Measurements from ENCODE around the gene OR2T34. TPM values are rescaled to one million over a fixed set of nuclear protein-coding genes. Genes with fewer than 3 reads are reported as not detected.
"Not testable (repeated sequence)": the region's sequence is repeated elsewhere in the genome, so short reads cannot be mapped to it uniquely, and the experiment has no call there.

The OR2T34 gene
- total RNA-seq, 4 donors from 2014 or later, result not detected

- no peak overlapping the region for H3K4me3 ChIP-seq
- no peaks in the 10 kb centered on the region for H3K9me3 ChIP-seq
- no peak overlapping the region for H3K27ac ChIP-seq
- no peaks in the 10 kb centered on the region for H3K4me1 ChIP-seq
- H3K36me3 ChIP-seq, result no peaks in the 10 kb centered on the region
- H3K27me3 ChIP-seq, result no peaks in the 10 kb centered on the region
- TF ChIP-seq POLR2A (IDR thresholded peaks at IDR 0.05) (no peak), CTCF (IDR thresholded peaks at IDR 0.05) (no peak)
- no peak for DNase-seq
Measured at GRCh38 chr1:248576260-248576980, 1.9 kb upstream of the OR2T34 start.

- not testable (repeated sequence) for DNase-seq, H3K4me1 ChIP-seq, H3K4me3 ChIP-seq, H3K27ac ChIP-seq, H3K27me3 ChIP-seq, H3K36me3 ChIP-seq, H3K9me3 ChIP-seq
Measured at GRCh38 chr1:248573856-248574255, 701 bp downstream of the OR2T34 start.

- H3K4me1 ChIP-seq, H3K27me3 ChIP-seq, H3K36me3 ChIP-seq, DNase-seq, H3K4me3 ChIP-seq, H3K27ac ChIP-seq, H3K9me3 ChIP-seq: not testable (repeated sequence)
Measured at GRCh38 chr1:248572049-248572448, 2.5 kb downstream of the OR2T34 start.

- H3K36me3 ChIP-seq, H3K27ac ChIP-seq, H3K27me3 ChIP-seq, H3K9me3 ChIP-seq, H3K4me1 ChIP-seq, H3K4me3 ChIP-seq, DNase-seq: not testable (repeated sequence)
Measured at GRCh38 chr1:248570811-248571210, 3.7 kb downstream of the OR2T34 start.

- H3K36me3 ChIP-seq, DNase-seq, H3K27me3 ChIP-seq, H3K9me3 ChIP-seq, H3K4me3 ChIP-seq, H3K4me1 ChIP-seq, H3K27ac ChIP-seq: not testable (repeated sequence)
Measured at GRCh38 chr1:248569049-248569448, 5.5 kb downstream of the OR2T34 start.

- not testable (repeated sequence) for H3K36me3 ChIP-seq
Measured at GRCh38 chr1:248565530-248566373, 8.8 kb downstream of the OR2T34 start.

GRCh38 chr1:248562672-248563071 is 11.9 kb downstream of the OR2T34 start, which contains the start of gene OR2T29:
Gene OR2T29 (minus strand): TSS chr1:248562772. CDS start chr1:248559491, 3,281 bp downstream.
- not testable (repeated sequence) for H3K27me3 ChIP-seq, H3K4me1 ChIP-seq

More at GRCh38 chr1:248565530-248566373, 8.8 kb downstream of the OR2T34 start:
- H3K9me3 ChIP-seq, H3K4me3 ChIP-seq, H3K27me3 ChIP-seq, DNase-seq, H3K4me1 ChIP-seq: not testable (repeated sequence)
- peak overlapping the region in 1 of 4 donors; percentile 10 for H3K27ac ChIP-seq

GRCh38 chr1:248551027-248551426 is 23.5 kb downstream of the OR2T34 start:
- not testable (repeated sequence) for H3K27ac ChIP-seq, H3K4me3 ChIP-seq, H3K9me3 ChIP-seq, H3K36me3 ChIP-seq, H3K27me3 ChIP-seq, DNase-seq, H3K4me1 ChIP-seq

More at GRCh38 chr1:248562672-248563071, 11.9 kb downstream of the OR2T34 start, which contains the start of gene OR2T29:
- not testable (repeated sequence) for H3K9me3 ChIP-seq, DNase-seq, H3K4me3 ChIP-seq, H3K36me3 ChIP-seq, H3K27ac ChIP-seq

GRCh38 chr1:248547383-248547782 is 27.2 kb downstream of the OR2T34 start:
- H3K4me1 ChIP-seq, DNase-seq, H3K36me3 ChIP-seq, H3K4me3 ChIP-seq, H3K27me3 ChIP-seq, H3K9me3 ChIP-seq, H3K27ac ChIP-seq: not testable (repeated sequence)

GRCh38 chr1:248537449-248537848 is 37.1 kb downstream of the OR2T34 start:
- H3K36me3 ChIP-seq, H3K27me3 ChIP-seq, H3K27ac ChIP-seq, H3K4me1 ChIP-seq, H3K9me3 ChIP-seq, DNase-seq, H3K4me3 ChIP-seq: not testable (repeated sequence)

Small RNAs within 50 kb of the gene (small RNA-seq; reads per million reads assigned to genes)
- gene RF00019, result 0 reads per million in 2 donors

Other genes starting within 250 kb of the OR2T34 start
- gene OR14C36, start 226.0 kb downstream of the OR2T34 start, total RNA-seq, result not detected
- gene OR2T4, start 213.1 kb downstream of the OR2T34 start, total RNA-seq, result not detected
- gene OR2T6, start 199.0 kb downstream of the OR2T34 start, total RNA-seq, result not detected
- not detected for gene OR2T1, start 171.7 kb downstream of the OR2T34 start, total RNA-seq
- gene OR2T2, start 129.1 kb downstream of the OR2T34 start, total RNA-seq, result not detected
- not detected for gene OR2T3, start 101.4 kb downstream of the OR2T34 start, total RNA-seq
- gene OR2T5, start 86.2 kb downstream of the OR2T34 start, total RNA-seq, result not detected
- not detected for gene OR2G6, start 66.7 kb downstream of the OR2T34 start, total RNA-seq
- gene OR2T29, start 12.0 kb downstream of the OR2T34 start, total RNA-seq, result not detected
- gene OR2T10, start 22.9 kb upstream of the OR2T34 start, total RNA-seq, result not detected
- not detected for gene OR2T11, start 60.3 kb upstream of the OR2T34 start, total RNA-seq
- gene OR2T35, start 70.5 kb upstream of the OR2T34 start, total RNA-seq, result not detected
- gene OR2T27, start 80.8 kb upstream of the OR2T34 start, total RNA-seq, result not detected
- not detected for gene OR14I1, start 128.0 kb upstream of the OR2T34 start, total RNA-seq
- gene LYPD8, start 181.0 kb upstream of the OR2T34 start, total RNA-seq, result 10 to 100 TPM in 3 of 4 donors, not detected in 1; 28.5 to 53.8 (median 34.7) TPM